Measurements from ENCODE around the gene GALNT6. TPM values are rescaled to one million over a fixed set of nuclear protein-coding genes. Genes with fewer than 3 reads are reported as not detected.

The GALNT6 gene
- total RNA-seq: 3.5 and 49.0 TPM in 2 replicates

GRCh38 chr12:51391283-51392123 is at the start of gene GALNT6:
GALNT6 (minus strand) TSS chr12:51391406; CDS start chr12:51379781, 11,625 bp downstream.

GRCh38 chr12:51424662-51425539 is 33.7 kb upstream of the GALNT6 start, which contains the start of gene SLC4A8:
SLC4A8 (plus strand) TSS chr12:51424831; CDS start chr12:51424988, 157 bp downstream.

DNA sequence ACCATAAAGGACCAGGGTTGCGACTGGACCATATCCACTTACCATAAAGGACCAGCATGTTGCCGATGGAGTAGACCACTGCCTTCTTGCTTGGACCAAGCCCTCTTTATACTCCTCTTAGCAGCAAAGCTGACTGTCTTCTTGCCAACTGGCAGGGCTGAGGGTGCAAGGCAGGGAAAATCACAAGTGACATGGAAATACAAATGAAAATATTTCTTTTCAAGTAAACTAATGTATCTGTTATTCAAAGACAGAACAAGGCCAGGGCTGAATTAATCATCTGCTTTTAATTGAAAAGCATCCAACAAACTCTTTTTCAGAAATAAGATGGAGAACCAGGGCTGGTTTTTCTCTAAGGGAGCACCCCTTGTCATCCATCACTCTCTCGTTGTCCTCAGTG is 44.6 kb downstream of the GALNT6 start, which contains the start of gene CELA1:
Gene CELA1 (minus strand): TSS at position 99 of the 400 bp plus-strand sequence. CDS start 41 bp downstream, at position 58.

DNA sequence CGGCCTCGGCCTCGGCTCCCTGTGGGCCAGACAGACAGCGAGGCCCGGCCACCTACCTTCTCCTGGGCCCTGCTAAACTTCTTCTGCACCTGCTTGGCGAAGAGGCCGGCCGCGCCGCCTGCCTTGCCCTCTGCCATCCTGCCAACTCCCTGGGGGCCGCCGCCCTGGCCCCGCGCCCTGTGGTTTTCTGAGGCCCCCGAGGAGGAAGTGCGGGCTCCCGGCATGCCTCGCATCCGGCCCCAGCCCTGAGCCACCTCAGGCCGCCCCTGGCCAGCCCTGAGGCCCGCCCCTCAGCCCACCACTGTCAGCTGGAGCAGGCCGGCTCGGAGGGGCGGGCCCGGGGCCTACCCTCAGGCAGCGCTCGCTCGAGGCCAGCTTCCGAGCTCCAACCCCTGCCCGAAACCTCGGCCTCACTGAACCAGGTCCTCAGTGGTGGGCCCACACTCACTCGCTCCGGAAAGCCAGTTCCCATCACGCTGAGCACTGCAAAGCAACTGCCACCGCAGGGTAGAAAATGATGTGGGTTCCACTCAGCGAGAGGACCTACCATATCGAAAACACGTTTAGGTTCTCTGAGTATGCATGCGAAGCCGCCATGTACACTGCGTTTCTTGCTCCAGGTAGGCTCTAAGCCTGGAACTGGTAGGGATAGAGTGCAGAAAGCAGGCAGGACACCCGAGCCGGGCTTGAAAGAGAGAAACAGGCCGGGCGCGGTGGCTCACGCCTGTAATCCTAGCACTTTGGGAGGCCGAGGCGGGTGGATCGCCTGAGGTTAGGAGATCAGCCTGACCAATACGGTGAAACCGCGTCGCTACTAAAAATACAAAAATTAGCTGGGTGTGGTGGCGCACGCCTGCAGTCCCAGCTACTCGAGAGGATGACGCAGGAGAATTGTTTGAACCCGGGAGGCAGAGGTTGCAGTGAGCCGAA is 67.0 kb downstream of the GALNT6 start, which contains the start of gene BIN2:
Gene BIN2 (minus strand): TSS at position 209 of the 930 bp plus-strand sequence. CDS start 72 bp downstream, at position 137.

Other genes starting within 250 kb of the GALNT6 start
- 9.4 and 12.1 TPM in 2 replicates for gene TFCP2, start 218.3 kb downstream of the GALNT6 start, total RNA-seq
- 2.6 and 7.0 TPM in 2 replicates for gene POU6F1, start 173.3 kb downstream of the GALNT6 start, total RNA-seq
- gene DAZAP2, start 152.6 kb downstream of the GALNT6 start, total RNA-seq: 231 and 257 TPM in 2 replicates
- 6.6 and 26.0 TPM in 2 replicates for gene SMAGP, start 121.0 kb downstream of the GALNT6 start, total RNA-seq
- gene BIN2, start 67.2 kb downstream of the GALNT6 start, total RNA-seq: not detected in 2 replicates
- not detected in 2 replicates for gene CELA1, start 44.7 kb downstream of the GALNT6 start, total RNA-seq
- 1.9 and 3.4 TPM in 2 replicates for gene SLC4A8, start 33.4 kb upstream of the GALNT6 start, total RNA-seq
- 0.08 and 3.7 TPM in 2 replicates for gene SCN8A, start 199.8 kb upstream of the GALNT6 start, total RNA-seq

Data from epithelial cell of alveolus of lung (primary cell).